SU-DHL-6 (cell line): ENCODE results near the gene PTGDR.

Experiments used
- CTCF ChIP-seq: fragments of 200-600 bp; sonication (generic); IDR thresholded peaks from one replicate; pipeline ENCODE4 v1.5.1; 2017; ENCODE audit warnings: antibody characterized with exemption, mild to moderate bottlenecking, low read length, moderate library complexity; ENCODE audit not compliant: insufficient read depth, poor library complexity, severe bottlenecking
- EZH2phosphoT487 ChIP-seq: fragments of 200-600 bp; sonication (generic), shearing (Covaris generic); conservative IDR thresholded peaks from 2 replicates; pipeline ENCODE4 v1.6.1; 2018; ENCODE audit warnings: mild to moderate bottlenecking, antibody characterized with exemption, low read length, moderate library complexity, mixed read lengths

GRCh38 chr14:52266782-52267181 is 716 bp upstream of the PTGDR start:
- TF ChIP-seq CTCF, result no peak
- no peak for TF ChIP-seq EZH2phosphoT487
